Immature natural killer cell (primary cell): ENCODE results near the gene OR2T3. TPM values are rescaled to one million over a fixed set of nuclear protein-coding genes. Genes with fewer than 3 reads are reported as not detected.
"Not testable (repeated sequence)": the region's sequence is repeated elsewhere in the genome, so short reads cannot be mapped to it uniquely, and the experiment has no call there.

Experiments used
- DNase-seq, 3 donors: peaks; one replicate each; pipeline ENCODE4 v3.0.0; 2022; ENCODE audit warnings: mixed read lengths in 1 of 3
- H3K27ac Mint-ChIP-seq, 6 donors: one replicate each; pipeline ENCODE4 v1.8.0; 2020; ENCODE audit warnings: mixed read lengths in 6 of 6, mild to moderate bottlenecking in 5 of 6, inconsistent platforms in 4 of 6, moderate library complexity in 3 of 6
- H3K27me3 Mint-ChIP-seq, 3 donors: one replicate each; pipeline ENCODE4 v1.8.0; 2020 to 2021; ENCODE audit warnings: low read depth in 3 of 3, mild to moderate bottlenecking in 3 of 3, mixed read lengths in 3 of 3, moderate library complexity in 3 of 3, inconsistent platforms in 1 of 3
- H3K36me3 Mint-ChIP-seq, 3 donors: one replicate each; pipeline ENCODE4 v1.8.0; 2020; ENCODE audit warnings: mixed read lengths in 3 of 3, inconsistent platforms in 2 of 3, mild to moderate bottlenecking in 2 of 3
- H3K4me1 Mint-ChIP-seq, 2 donors: one replicate each; pipeline ENCODE4 v1.8.0; 2020; ENCODE audit warnings: inconsistent platforms in 2 of 2, mild to moderate bottlenecking in 2 of 2, mixed read lengths in 2 of 2, moderate library complexity in 1 of 2
- H3K4me3 Mint-ChIP-seq, 5 donors: one replicate each; pipeline ENCODE4 v1.8.0; 2020; ENCODE audit warnings: mild to moderate bottlenecking in 5 of 5, mixed read lengths in 5 of 5, inconsistent platforms in 3 of 5, moderate library complexity in 3 of 5
- H3K9me3 Mint-ChIP-seq, 6 donors: one replicate each; pipeline ENCODE4 v1.8.0; 2020; ENCODE audit warnings: mild to moderate bottlenecking in 6 of 6, mixed read lengths in 6 of 6, inconsistent platforms in 4 of 6, moderate library complexity in 3 of 6
- polyA plus RNA-seq, 3 donors: library from polyadenylated mRNA; unstranded; fragments of 300-500 nt; fragmentation: Illumina TruSeq; gene quantifications; one replicate each; pipeline ENCODE4 v1.2.3, GENCODE V29; 2021

The OR2T3 gene
- polyA plus RNA-seq, 3 donors from 2014 or later, result not detected

GRCh38 chr1:248449821-248450465 is 23.2 kb upstream of the OR2T3 start:
- not testable (repeated sequence) for H3K36me3 Mint-ChIP-seq, H3K4me1 Mint-ChIP-seq, H3K27ac Mint-ChIP-seq, H3K27me3 Mint-ChIP-seq, H3K4me3 Mint-ChIP-seq, H3K9me3 Mint-ChIP-seq, DNase-seq

- not testable (repeated sequence) for H3K9me3 Mint-ChIP-seq, H3K4me3 Mint-ChIP-seq
Observed at GRCh38 chr1:248450466-248451145, 22.5 kb upstream of the OR2T3 start.

DNA sequence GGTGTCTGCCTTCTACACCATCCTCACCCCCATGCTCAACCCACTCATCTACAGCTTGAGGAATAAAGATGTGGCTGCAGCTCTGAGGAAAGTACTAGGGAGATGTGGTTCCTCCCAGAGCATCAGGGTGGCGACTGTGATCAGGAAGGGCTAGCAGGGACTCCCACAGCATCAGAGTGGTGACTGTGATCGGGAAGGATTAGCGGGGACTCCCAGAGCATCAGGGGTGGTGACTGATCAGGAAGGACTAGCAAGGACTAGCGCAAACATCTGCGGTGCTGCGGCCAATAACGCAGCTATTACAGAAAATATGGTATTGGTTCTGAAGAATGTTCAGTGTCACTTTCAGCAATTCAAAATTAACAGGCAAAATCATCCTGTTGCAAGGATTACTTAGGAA is 19.5 kb upstream of the OR2T3 start:
- not testable (repeated sequence) for H3K4me3 Mint-ChIP-seq, H3K36me3 Mint-ChIP-seq, H3K4me1 Mint-ChIP-seq, H3K27me3 Mint-ChIP-seq, DNase-seq, H3K9me3 Mint-ChIP-seq, H3K27ac Mint-ChIP-seq

More at GRCh38 chr1:248450466-248451145, 22.5 kb upstream of the OR2T3 start:
- not testable (repeated sequence) for H3K36me3 Mint-ChIP-seq, H3K4me1 Mint-ChIP-seq, H3K27me3 Mint-ChIP-seq, DNase-seq, H3K27ac Mint-ChIP-seq

GRCh38 chr1:248455045-248455444 is 18.1 kb upstream of the OR2T3 start:
- not testable (repeated sequence) for DNase-seq, H3K4me1 Mint-ChIP-seq, H3K27ac Mint-ChIP-seq, H3K4me3 Mint-ChIP-seq, H3K36me3 Mint-ChIP-seq, H3K27me3 Mint-ChIP-seq, H3K9me3 Mint-ChIP-seq

DNA sequence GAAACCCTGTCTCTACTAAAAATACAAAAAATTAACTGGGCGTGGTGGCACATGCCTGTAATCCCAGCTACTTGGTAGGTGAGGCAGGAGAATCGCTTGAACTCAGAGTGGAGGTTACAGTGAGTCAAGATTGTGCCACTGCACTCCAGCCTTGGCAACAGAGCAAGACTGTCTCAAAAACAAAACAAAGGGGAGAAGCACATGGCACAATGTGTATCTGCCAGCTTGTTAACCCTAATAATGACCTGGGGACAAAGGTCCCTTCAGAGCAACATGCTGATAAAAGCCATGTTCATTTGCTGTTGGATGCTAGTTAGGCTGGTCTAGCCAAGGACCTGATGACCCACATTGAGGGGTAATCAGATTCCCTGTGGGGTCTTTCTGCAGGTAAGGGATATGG is 16.5 kb upstream of the OR2T3 start:
- not testable (repeated sequence) for H3K4me3 Mint-ChIP-seq, DNase-seq, H3K4me1 Mint-ChIP-seq, H3K27ac Mint-ChIP-seq, H3K36me3 Mint-ChIP-seq, H3K9me3 Mint-ChIP-seq, H3K27me3 Mint-ChIP-seq

- H3K36me3 Mint-ChIP-seq, H3K4me1 Mint-ChIP-seq, H3K27me3 Mint-ChIP-seq, DNase-seq, H3K4me3 Mint-ChIP-seq, H3K9me3 Mint-ChIP-seq, H3K27ac Mint-ChIP-seq: not testable (repeated sequence)
Observed at GRCh38 chr1:248459117-248459516, 14.0 kb upstream of the OR2T3 start.

GRCh38 chr1:248471154-248471553 is 2.0 kb upstream of the OR2T3 start:
- no peaks in the 10 kb centered on the region for H3K36me3 Mint-ChIP-seq

DNA sequence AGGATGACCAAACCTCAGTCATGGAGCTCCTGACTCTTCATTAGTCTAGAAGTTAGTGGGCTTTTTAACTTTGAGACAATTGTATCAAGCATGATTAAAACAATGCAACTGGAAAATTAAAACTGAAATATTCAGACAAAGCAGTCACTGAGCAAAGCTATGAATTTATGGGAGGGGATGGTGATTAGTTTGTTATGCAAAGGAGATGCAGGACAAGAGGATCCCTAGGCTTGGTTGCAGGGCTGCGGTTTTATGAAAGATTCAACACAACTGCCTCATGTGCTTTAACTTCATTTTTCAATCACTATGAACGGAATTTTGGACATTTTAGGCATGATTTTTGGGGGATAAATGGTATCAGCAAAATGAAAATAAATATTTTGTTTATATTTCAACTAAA is 1.0 kb upstream of the OR2T3 start:
- not testable (repeated sequence) for H3K4me3 Mint-ChIP-seq, H3K4me1 Mint-ChIP-seq, H3K36me3 Mint-ChIP-seq, DNase-seq, H3K9me3 Mint-ChIP-seq, H3K27ac Mint-ChIP-seq, H3K27me3 Mint-ChIP-seq

More at GRCh38 chr1:248471154-248471553, 2.0 kb upstream of the OR2T3 start:
- no peak overlapping the region for H3K4me3 Mint-ChIP-seq
- DNase-seq, result no peak
- no peak overlapping the region for H3K27ac Mint-ChIP-seq
- no peaks in the 10 kb centered on the region for H3K4me1 Mint-ChIP-seq
- H3K9me3 Mint-ChIP-seq, result peaks cover 0 to 4% (median 0%) of the 10 kb centered on the region in 6 donors
- peaks cover 2 to 4% (median 3%) of the 10 kb centered on the region in 3 donors for H3K27me3 Mint-ChIP-seq

DNA sequence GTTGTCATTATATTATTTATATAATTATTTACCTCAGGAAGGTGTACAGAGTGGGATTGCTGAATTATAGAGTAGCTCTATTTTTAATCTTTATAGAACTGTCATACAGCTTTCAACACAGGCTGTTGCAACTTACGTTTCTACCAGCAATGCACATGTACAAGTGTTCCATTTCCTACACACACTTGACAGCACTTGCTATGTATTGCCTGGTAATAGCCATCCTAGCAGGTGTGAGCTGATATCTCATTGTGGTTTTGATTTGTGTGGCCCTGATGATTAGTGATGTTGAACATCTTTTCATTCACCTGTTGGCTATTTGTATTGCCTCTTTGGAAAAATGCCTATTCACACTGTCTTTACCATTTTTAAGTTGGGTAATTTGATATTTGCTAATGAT is 2.5 kb downstream of the OR2T3 start:
- not testable (repeated sequence) for H3K4me1 Mint-ChIP-seq, DNase-seq, H3K9me3 Mint-ChIP-seq, H3K27ac Mint-ChIP-seq, H3K36me3 Mint-ChIP-seq, H3K4me3 Mint-ChIP-seq, H3K27me3 Mint-ChIP-seq

DNA sequence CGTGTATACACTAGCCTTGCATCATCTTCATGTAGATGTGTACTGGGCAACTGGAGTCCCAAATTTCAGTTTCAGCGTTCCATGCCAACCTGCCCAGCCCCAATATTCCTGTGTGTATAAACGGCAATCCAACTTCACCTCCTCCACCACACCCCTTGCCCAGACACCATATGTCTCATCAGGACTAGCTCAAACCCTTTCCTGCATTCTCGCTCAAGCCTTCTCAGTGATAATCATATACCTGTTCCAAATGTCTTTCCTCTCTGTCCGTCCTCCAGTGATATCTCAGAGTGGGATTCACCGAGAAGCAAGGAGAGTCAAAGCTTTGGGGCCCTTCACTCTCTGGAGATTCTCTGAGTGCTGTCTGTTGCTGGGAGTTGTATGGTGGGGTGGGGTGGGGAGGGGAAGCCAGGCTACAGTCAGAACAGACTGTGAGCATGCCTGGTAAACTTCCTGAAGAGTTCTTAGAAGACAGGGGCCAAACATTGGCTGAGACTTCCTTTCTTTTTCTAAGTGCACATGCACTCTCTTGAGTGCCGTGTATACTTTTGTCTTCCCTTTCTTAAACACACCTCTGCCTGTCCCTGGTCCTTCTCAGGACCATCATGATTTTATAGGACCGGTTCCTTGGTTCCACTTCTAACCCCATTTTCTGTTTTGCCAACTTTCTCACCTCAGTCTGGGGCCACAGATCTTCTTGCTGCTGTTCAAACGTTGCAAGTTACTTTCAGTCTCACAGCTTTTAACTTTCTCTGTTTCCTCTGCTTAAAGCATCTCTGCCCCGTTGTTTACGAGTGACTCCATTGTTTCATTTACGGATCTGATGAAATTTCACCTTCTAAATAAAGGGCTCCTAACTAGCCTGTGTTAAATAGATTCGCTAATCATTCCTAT is 8.8 kb downstream of the OR2T3 start:
- not testable (repeated sequence) for H3K4me1 Mint-ChIP-seq, H3K36me3 Mint-ChIP-seq, H3K27me3 Mint-ChIP-seq, H3K9me3 Mint-ChIP-seq, DNase-seq
- Mint-ChIP-seq H3K27ac (peak overlapping the region; percentile 11 to 90 (median 78)), H3K4me3 (peak overlapping the region; percentile 47 to 85 (median 68))

GRCh38 chr1:248488289-248488688 is 15.1 kb downstream of the OR2T3 start, which contains the start of gene OR2T5:
Gene OR2T5, plus strand, starts transcription at chr1:248488589. Its CDS starts 0 bp downstream, at chr1:248488589.
- H3K27me3 Mint-ChIP-seq, H3K4me1 Mint-ChIP-seq, H3K27ac Mint-ChIP-seq, H3K4me3 Mint-ChIP-seq, H3K36me3 Mint-ChIP-seq, H3K9me3 Mint-ChIP-seq, DNase-seq: not testable (repeated sequence)

- not testable (repeated sequence) for H3K36me3 Mint-ChIP-seq, H3K27me3 Mint-ChIP-seq, H3K9me3 Mint-ChIP-seq, DNase-seq, H3K4me3 Mint-ChIP-seq, H3K4me1 Mint-ChIP-seq, H3K27ac Mint-ChIP-seq
Observed at GRCh38 chr1:248496661-248497060, 23.5 kb downstream of the OR2T3 start.

DNA sequence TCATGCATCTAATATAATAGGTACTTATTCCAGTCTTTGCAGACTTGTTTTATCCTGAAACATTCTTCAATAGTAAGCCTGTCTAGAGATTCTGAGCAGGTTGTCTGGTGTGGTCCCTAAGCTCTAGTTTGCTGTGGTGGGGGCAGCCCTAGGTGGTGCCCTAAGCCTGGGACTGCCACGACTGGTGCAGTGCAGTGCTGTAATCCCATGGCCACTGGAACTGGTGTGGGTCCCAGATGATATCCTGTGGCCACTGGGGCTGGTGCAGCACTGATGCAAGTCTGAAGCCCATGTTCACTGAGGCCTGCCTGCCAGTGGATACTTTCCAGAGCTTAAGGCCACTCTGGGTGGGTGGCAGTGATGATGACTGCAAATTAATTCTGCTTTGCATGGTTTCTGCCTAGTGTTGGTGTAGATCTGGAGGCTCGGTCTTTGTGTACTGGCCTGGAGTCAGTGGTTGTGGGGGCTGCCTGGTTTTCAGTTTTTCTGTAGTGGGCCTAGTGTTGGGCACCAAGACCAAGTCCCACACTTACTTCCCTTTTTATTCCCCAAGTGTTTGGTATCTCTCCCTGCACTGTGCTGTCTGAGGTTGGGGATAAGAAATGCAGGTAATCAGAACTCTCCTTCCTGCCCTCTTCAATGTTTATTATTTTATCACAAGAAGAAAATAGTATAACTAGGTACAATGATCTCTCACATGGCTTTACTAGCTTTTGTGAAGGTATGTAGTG is 27.3 kb downstream of the OR2T3 start:
- H3K9me3 Mint-ChIP-seq, DNase-seq, H3K4me1 Mint-ChIP-seq, H3K27ac Mint-ChIP-seq, H3K4me3 Mint-ChIP-seq, H3K36me3 Mint-ChIP-seq, H3K27me3 Mint-ChIP-seq: not testable (repeated sequence)

DNA sequence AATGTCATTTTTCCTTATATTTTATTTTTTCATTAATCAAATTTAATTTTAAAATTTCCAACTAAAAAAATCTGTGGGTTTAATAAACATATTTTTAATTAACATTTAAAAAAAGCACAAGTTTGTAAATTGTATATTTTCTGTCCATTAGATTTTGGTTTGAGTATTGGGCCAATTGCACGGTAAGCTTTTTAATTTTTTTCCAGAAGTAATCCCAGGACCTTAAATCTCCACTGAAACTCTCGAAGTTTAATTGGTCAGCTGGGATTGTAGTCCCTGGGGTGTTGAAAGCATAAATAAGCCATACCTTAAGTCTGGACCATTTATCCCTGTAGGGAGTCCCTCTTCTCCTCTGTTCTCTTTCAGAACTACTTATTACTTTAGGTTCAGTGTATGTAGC is 34.6 kb downstream of the OR2T3 start, which contains the start of gene OR2G6:
Gene OR2G6 (plus strand): TSS at position 301 of the 400 bp plus-strand sequence. CDS start 13,574 bp downstream, outside the sequence.
- H3K27me3 Mint-ChIP-seq, H3K27ac Mint-ChIP-seq, H3K4me3 Mint-ChIP-seq, H3K4me1 Mint-ChIP-seq, DNase-seq, H3K9me3 Mint-ChIP-seq, H3K36me3 Mint-ChIP-seq: not testable (repeated sequence)
